Smooth muscle cell (in vitro differentiated cells): Measurements from ENCODE around the gene FOXO4. TPM values are rescaled to one million over a fixed set of nuclear protein-coding genes. Genes with fewer than 3 reads are reported as not detected.

Experiments used
- DNase-seq: peaks from one replicate; lab custom pipeline; 2025; ENCODE audit not compliant: unreplicated experiment; lab: John Stamatoyannopoulos, UW
- H2AFZ ChIP-seq: fragments of 200-600 bp; sonication (generic); 2 replicates; pipeline ENCODE4 v1.6.0; 2016; ENCODE audit warnings: antibody characterized with exemption, low read depth, mild to moderate bottlenecking
- H3F3A ChIP-seq: fragments of 200-600 bp; sonication (generic); 2 replicates; pipeline ENCODE4 v1.6.0; 2017; ENCODE audit warnings: antibody characterized with exemption, low read depth
- H3K27ac ChIP-seq: fragments of 200-600 bp; sonication (generic); 2 replicates; pipeline ENCODE4 v1.5.1; 2016; ENCODE audit warnings: low read depth, mild to moderate bottlenecking
- H3K27me3 ChIP-seq: fragments of 200-600 bp; sonication (generic); 2 replicates; pipeline ENCODE4 v1.6.1; 2016; ENCODE audit warnings: low read depth, mild to moderate bottlenecking
- H3K36me3 ChIP-seq: fragments of 200-600 bp; sonication (generic); 2 replicates; pipeline ENCODE4 v1.5.1; 2016; ENCODE audit warnings: low read depth
- H3K4me1 ChIP-seq: fragments of 200-600 bp; sonication (generic); 2 replicates; pipeline ENCODE4 v1.5.1; 2016; ENCODE audit warnings: low read depth
- H3K4me2 ChIP-seq: fragments of 200-600 bp; sonication (generic); 2 replicates; pipeline ENCODE4 v1.6.0; 2016; ENCODE audit warnings: mild to moderate bottlenecking
- H3K4me3 ChIP-seq: fragments of 200-600 bp; sonication (generic); 2 replicates; pipeline ENCODE4 v1.5.1; 2016; ENCODE audit warnings: mild to moderate bottlenecking
- H3K79me2 ChIP-seq: fragments of 200-600 bp; sonication (generic); 2 replicates; pipeline ENCODE4 v1.6.0; 2016; ENCODE audit warnings: low read depth, mild to moderate bottlenecking
- H3K9ac ChIP-seq: fragments of 200-600 bp; sonication (generic); 2 replicates; pipeline ENCODE4 v1.6.0; 2016; ENCODE audit warnings: low read depth
- H3K9me3 ChIP-seq: fragments of 200-600 bp; sonication (generic); replicated peaks from 2 replicates; pipeline ENCODE4 v1.5.1; 2016; ENCODE audit warnings: low read depth
- H4K20me1 ChIP-seq: fragments of 200-600 bp; sonication (generic); 2 replicates; pipeline ENCODE4 v1.6.0; 2016; ENCODE audit warnings: low read depth
- WGBS: methylation state at CpG from one replicate; pipeline ENCODE4 v1.1.7; 2016; ENCODE audit warnings: low lambda C conversion rate; 5-methylcytosine and 5-hydroxymethylcytosine counted together
- polyA plus RNA-seq: library from polyadenylated mRNA; unstranded; fragments of >200 nt; fragmentation: Nextera tagmentation; extraction: Ambion mirVana; gene quantifications from 2 replicates; pipeline ENCODE4 v1.2.1, GENCODE V29; 2016
- total RNA-seq: library from RNA; depleted of rRNA; stranded (reverse); fragments of >200 nt; gene quantifications from 2 replicates; pipeline ENCODE4 v1.2.3, GENCODE V29; 2014
- TF ChIP-seq, protein P1 (sequence below): fragments of 200-600 bp; sonication (generic); IDR thresholded peaks from 2 replicates; pipeline ENCODE4 v1.5.1; 2017; ENCODE audit warnings: borderline replicate concordance, mild to moderate bottlenecking, antibody characterized with exemption; ENCODE audit not compliant: insufficient read depth, poor library complexity, severe bottlenecking

The FOXO4 gene
- total and polyA plus RNA-seq, 2 experiments from 2014 or later, result 2.1 to 4.1 TPM

DNA sequence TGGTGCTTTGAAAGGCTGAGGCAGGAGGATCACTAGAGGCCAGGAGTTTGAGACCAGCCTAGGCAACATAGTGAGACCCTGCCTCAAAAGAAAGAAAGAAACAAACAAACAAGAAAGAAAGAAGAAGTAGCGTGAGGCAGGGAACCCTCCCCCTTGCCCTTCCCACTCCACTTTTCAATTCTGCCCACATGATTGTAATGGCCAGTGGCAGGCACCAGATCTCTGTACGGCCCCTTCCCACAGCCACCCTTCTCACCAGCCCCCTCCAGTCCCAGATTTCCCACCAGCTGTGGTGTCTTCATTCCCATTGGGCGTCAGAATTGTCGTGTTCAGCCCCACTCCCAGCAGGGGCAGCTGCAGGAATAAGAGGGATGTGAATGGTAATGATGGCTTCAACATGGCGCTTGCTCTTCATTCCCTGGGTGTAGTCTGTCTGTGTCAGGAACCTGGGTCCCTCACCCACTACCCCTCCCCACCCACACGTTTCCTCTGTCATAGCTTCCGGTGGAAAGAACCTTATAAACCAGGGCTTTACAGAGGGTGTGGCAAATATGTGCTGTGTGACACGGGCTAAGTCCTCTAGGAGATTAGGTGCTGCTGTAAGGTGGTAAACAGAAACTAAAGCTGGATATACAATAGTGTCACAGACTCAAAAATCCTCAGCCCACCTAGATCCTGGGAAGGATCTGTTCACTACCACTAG lies 15.6 kb downstream of the FOXO4 start, which contains the start of gene IL2RG:
Gene IL2RG, minus strand, starts transcription at position 437 of the 703 bp plus-strand sequence. Its CDS starts 38 bp downstream, at position 399.
- Histone ChIP-seq H2AFZ (no peak within 1 kb of the TSS), H3K4me1 (no peaks in the 10 kb centered on the region), H3K4me2 (no peak within 1 kb of the TSS), H3K27ac (no peak within 1 kb of the TSS), H3K9me3 (no peaks in the 10 kb centered on the region), H3K9ac (no peak within 1 kb of the TSS), H3K27me3 (no peaks in the 10 kb centered on the region), H3F3A (no peaks in the 10 kb centered on the region), H3K79me2 (no peaks in the 10 kb centered on the region), H4K20me1 (no peaks in the 10 kb centered on the region), H3K4me3 (no peak within 1 kb of the TSS), H3K36me3 (no peaks in the 10 kb centered on the region)
- TF ChIP-seq, protein P1, sequence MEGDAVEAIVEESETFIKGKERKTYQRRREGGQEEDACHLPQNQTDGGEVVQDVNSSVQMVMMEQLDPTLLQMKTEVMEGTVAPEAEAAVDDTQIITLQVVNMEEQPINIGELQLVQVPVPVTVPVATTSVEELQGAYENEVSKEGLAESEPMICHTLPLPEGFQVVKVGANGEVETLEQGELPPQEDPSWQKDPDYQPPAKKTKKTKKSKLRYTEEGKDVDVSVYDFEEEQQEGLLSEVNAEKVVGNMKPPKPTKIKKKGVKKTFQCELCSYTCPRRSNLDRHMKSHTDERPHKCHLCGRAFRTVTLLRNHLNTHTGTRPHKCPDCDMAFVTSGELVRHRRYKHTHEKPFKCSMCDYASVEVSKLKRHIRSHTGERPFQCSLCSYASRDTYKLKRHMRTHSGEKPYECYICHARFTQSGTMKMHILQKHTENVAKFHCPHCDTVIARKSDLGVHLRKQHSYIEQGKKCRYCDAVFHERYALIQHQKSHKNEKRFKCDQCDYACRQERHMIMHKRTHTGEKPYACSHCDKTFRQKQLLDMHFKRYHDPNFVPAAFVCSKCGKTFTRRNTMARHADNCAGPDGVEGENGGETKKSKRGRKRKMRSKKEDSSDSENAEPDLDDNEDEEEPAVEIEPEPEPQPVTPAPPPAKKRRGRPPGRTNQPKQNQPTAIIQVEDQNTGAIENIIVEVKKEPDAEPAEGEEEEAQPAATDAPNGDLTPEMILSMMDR, result no peak
- WGBS, result 63% methylated on average over 8 of the region's 8 CpGs
- no peak for DNase-seq

DNA sequence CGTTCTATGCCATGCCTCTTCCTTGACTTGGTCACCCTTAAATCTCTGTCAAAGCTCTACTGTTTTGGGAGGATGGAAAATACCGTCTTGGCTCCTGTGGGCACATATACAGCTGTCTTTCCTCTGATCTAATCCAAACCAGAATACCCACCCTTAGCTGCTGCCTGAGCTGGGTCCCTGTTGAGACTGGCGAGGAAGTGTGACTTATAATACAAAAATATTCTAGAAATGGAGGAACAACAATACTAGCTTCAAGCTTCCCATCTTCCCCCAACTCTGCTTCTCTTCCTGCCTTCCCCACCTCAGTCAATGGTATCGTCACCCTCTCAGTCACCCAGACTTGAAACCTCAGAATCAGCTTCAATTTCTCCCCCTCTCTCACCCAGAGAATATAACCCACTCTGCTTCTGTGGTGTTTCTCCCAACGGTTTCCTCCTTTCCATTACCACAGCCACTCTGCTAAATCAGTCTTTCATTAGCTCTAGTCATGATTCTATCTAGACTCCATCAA lies 16.3 kb downstream of the FOXO4 start:
- WGBS, result 70% methylated on average over 5 of the region's 5 CpGs
- Histone ChIP-seq H3K9ac (no peak overlapping the region), H3K36me3 (no peaks in the 10 kb centered on the region), H4K20me1 (no peaks in the 10 kb centered on the region), H3K79me2 (no peaks in the 10 kb centered on the region), H3K4me3 (no peak overlapping the region), H3K27ac (no peak overlapping the region), H3K4me1 (no peaks in the 10 kb centered on the region), H3K4me2 (no peak overlapping the region), H3F3A (no peaks in the 10 kb centered on the region), H2AFZ (no peak overlapping the region), H3K9me3 (no peaks in the 10 kb centered on the region), H3K27me3 (no peaks in the 10 kb centered on the region)
- TF ChIP-seq, protein P1, result no peak
- DNase-seq, result no peak

DNA sequence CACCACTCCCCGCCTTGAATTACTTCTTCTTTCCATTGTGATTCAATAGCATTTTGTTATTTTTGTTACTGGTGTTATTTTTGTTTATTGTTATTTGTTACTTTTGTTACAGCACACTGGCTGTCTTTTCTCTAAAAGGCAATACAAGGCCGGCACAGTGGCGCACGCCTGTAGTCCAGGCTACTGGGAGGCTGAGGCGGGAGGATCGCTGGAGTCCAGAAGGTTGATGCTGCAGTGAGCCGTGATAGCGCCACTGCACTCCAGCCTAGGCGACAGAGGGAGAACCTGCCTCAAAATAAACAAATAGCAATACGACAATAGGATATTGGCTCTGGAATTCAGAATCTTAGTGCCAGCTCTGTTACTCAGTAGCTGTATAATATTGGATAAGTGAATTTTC lies 21.7 kb downstream of the FOXO4 start:
- H4K20me1 ChIP-seq, result no peaks in the 10 kb centered on the region
- peak overlapping the region; percentile 82 for H3K4me2 ChIP-seq
- no peak overlapping the region for H3K27ac ChIP-seq
- H3K9ac ChIP-seq, result no peak overlapping the region
- H3F3A ChIP-seq, result no peaks in the 10 kb centered on the region
- peaks cover 4% of the 10 kb centered on the region for H3K79me2 ChIP-seq
- no peak overlapping the region for H3K4me3 ChIP-seq
- H3K36me3 ChIP-seq, result no peaks in the 10 kb centered on the region
- no peaks in the 10 kb centered on the region for H3K4me1 ChIP-seq
- no peaks in the 10 kb centered on the region for H3K27me3 ChIP-seq
- 88% methylated on average over 10 of the region's 10 CpGs for WGBS
- TF ChIP-seq, protein P1, result no peak
- no peaks in the 10 kb centered on the region for H3K9me3 ChIP-seq
- DNase-seq, result no peak
- H2AFZ ChIP-seq, result no peak overlapping the region
